GM12878 (cell line): Measurements from ENCODE around the gene SIDT2. TPM values are rescaled to one million over a fixed set of nuclear protein-coding genes. Genes with fewer than 3 reads are reported as not detected.

Experiments used
- polyA plus RNA-seq, 11 experiments: library from polyadenylated mRNA; depleted of rRNA in 4 of 11; unstranded in 6 of 11; stranded (reverse) in 5 of 11; fragments of >200 nt; fragmentation: Nextera tagmentation in 4 of 11; fragmentation: Illumina TruSeq in 1 of 11; extraction: Ambion mirVana in 4 of 11; extraction: Trizol in 1 of 11; gene quantifications; 1 replicate in 1 of 11; 2 replicates in 10 of 11; pipeline versions ENCODE4 v1.2.1 to v1.2.3, GENCODE V29; 2011 to 2016; ENCODE audit warnings: inconsistent platforms in 2 of 11, missing spikeins in 2 of 11, low read depth in 1 of 11
- total RNA-seq, 4 experiments: library from RNA; depleted of rRNA in 3 of 4; stranded (reverse); fragments of >200 nt in 3 of 4; fragmentation: Illumina TruSeq in 1 of 4; extraction: Trizol in 1 of 4; gene quantifications; 2 replicates each; pipeline versions ENCODE4 v1.2.1 to v1.2.3, GENCODE V29; 2013 to 2021

The SIDT2 gene
- total and polyA plus RNA-seq, 10 of the 15 experiments (the other 5 are each of a cell fraction or from before 2014, with no cell fraction given), result 4.9 to 23.9 (median 10.3) TPM

Other genes starting within 250 kb of the SIDT2 start
Only the 7 nearest of the 8 such genes appear.
- 13.2 and 15.6 TPM in 2 replicates for gene SIK3, start 80.3 kb upstream of the SIDT2 start, total RNA-seq (2014; rRNA removed)
- gene SIK3, start 80.3 kb upstream of the SIDT2 start, total RNA-seq (2014; rRNA removed; fragmentation: Illumina TruSeq; extraction: Trizol), result 10.7 and 12.1 TPM in 2 replicates
- gene SIK3, start 80.3 kb upstream of the SIDT2 start, total RNA-seq (2021), result 24.5 and 31.9 TPM in 2 replicates
- 10.4 and 11.4 TPM in 2 replicates for gene SIK3, start 80.3 kb upstream of the SIDT2 start, polyA plus RNA-seq (2011; rRNA removed)
- gene SIK3, start 80.3 kb upstream of the SIDT2 start, polyA plus RNA-seq (2014; fragmentation: Illumina TruSeq; extraction: Trizol), result 14.5 and 16.9 TPM in 2 replicates
- 1 to 10 TPM; 2.5 to 2.6 TPM for gene SIK3, start 80.3 kb upstream of the SIDT2 start, polyA plus RNA-seq (2014; fragmentation: Nextera tagmentation; extraction: Ambion mirVana)
- gene SIK3, start 80.3 kb upstream of the SIDT2 start, polyA plus RNA-seq (2014; rRNA removed), result 14.8 and 15.4 TPM in 2 replicates
- 10 to 100 TPM in 1 of 2 experiments, 1 to 10 TPM in 1; 2.5 to 10.8 TPM for gene SIK3, start 80.3 kb upstream of the SIDT2 start, polyA plus RNA-seq (2016; fragmentation: Nextera tagmentation; extraction: Ambion mirVana)
- 47.5 and 62.2 TPM in 2 replicates for gene PAFAH1B2, start 34.5 kb upstream of the SIDT2 start, total RNA-seq (2014; rRNA removed)
- 47.8 and 48.3 TPM in 2 replicates for gene PAFAH1B2, start 34.5 kb upstream of the SIDT2 start, total RNA-seq (2014; rRNA removed; fragmentation: Illumina TruSeq; extraction: Trizol)
- gene PAFAH1B2, start 34.5 kb upstream of the SIDT2 start, total RNA-seq (2021), result 49.3 and 49.6 TPM in 2 replicates
- gene PAFAH1B2, start 34.5 kb upstream of the SIDT2 start, polyA plus RNA-seq (2011; rRNA removed), result 32.1 and 36.1 TPM in 2 replicates
- 25.5 and 32.2 TPM in 2 replicates for gene PAFAH1B2, start 34.5 kb upstream of the SIDT2 start, polyA plus RNA-seq (2014; fragmentation: Illumina TruSeq; extraction: Trizol)
- gene PAFAH1B2, start 34.5 kb upstream of the SIDT2 start, polyA plus RNA-seq (2014; fragmentation: Nextera tagmentation; extraction: Ambion mirVana), result 10 to 100 TPM; 17.6 to 64.8 TPM
- 19.2 and 22.0 TPM in 2 replicates for gene PAFAH1B2, start 34.5 kb upstream of the SIDT2 start, polyA plus RNA-seq (2014; rRNA removed)
- gene PAFAH1B2, start 34.5 kb upstream of the SIDT2 start, polyA plus RNA-seq (2016; fragmentation: Nextera tagmentation; extraction: Ambion mirVana), result 10 to 100 TPM; 51.1 to 53.2 TPM
- 1.9 and 2.0 TPM in 2 replicates for gene TAGLN, start 20.6 kb downstream of the SIDT2 start, total RNA-seq (2014; rRNA removed)
- gene TAGLN, start 20.6 kb downstream of the SIDT2 start, total RNA-seq (2014; rRNA removed; fragmentation: Illumina TruSeq; extraction: Trizol), result 1.5 and 1.6 TPM in 2 replicates
- gene TAGLN, start 20.6 kb downstream of the SIDT2 start, total RNA-seq (2021), result 3.9 and 4.6 TPM in 2 replicates
- 3.5 and 3.9 TPM in 2 replicates for gene TAGLN, start 20.6 kb downstream of the SIDT2 start, polyA plus RNA-seq (2011; rRNA removed)
- 1.9 and 4.8 TPM in 2 replicates for gene TAGLN, start 20.6 kb downstream of the SIDT2 start, polyA plus RNA-seq (2014; fragmentation: Illumina TruSeq; extraction: Trizol)
- 1 to 10 TPM in 1 of 2 experiments, under 1 TPM in 1; 0.26 to 1.0 TPM for gene TAGLN, start 20.6 kb downstream of the SIDT2 start, polyA plus RNA-seq (2014; fragmentation: Nextera tagmentation; extraction: Ambion mirVana)
- 3.6 and 4.0 TPM in 2 replicates for gene TAGLN, start 20.6 kb downstream of the SIDT2 start, polyA plus RNA-seq (2014; rRNA removed)
- 1 to 10 TPM in 1 of 2 experiments, under 1 TPM in 1; 0.68 to 1.2 TPM for gene TAGLN, start 20.6 kb downstream of the SIDT2 start, polyA plus RNA-seq (2016; fragmentation: Nextera tagmentation; extraction: Ambion mirVana)
- 55.7 and 59.3 TPM in 2 replicates for gene PCSK7, start 53.3 kb downstream of the SIDT2 start, total RNA-seq (2014; rRNA removed)
- gene PCSK7, start 53.3 kb downstream of the SIDT2 start, total RNA-seq (2014; rRNA removed; fragmentation: Illumina TruSeq; extraction: Trizol), result 38.3 and 42.5 TPM in 2 replicates
- 69.8 and 81.5 TPM in 2 replicates for gene PCSK7, start 53.3 kb downstream of the SIDT2 start, total RNA-seq (2021)
- 29.5 and 45.9 TPM in 2 replicates for gene PCSK7, start 53.3 kb downstream of the SIDT2 start, polyA plus RNA-seq (2011; rRNA removed)
- 42.5 and 61.2 TPM in 2 replicates for gene PCSK7, start 53.3 kb downstream of the SIDT2 start, polyA plus RNA-seq (2014; fragmentation: Illumina TruSeq; extraction: Trizol)
- gene PCSK7, start 53.3 kb downstream of the SIDT2 start, polyA plus RNA-seq (2014; fragmentation: Nextera tagmentation; extraction: Ambion mirVana), result 1 to 10 TPM; 5.5 to 5.7 TPM
- 68.0 and 73.0 TPM in 2 replicates for gene PCSK7, start 53.3 kb downstream of the SIDT2 start, polyA plus RNA-seq (2014; rRNA removed)
- 10 to 100 TPM; 51.4 to 51.8 TPM for gene PCSK7, start 53.3 kb downstream of the SIDT2 start, polyA plus RNA-seq (2016; fragmentation: Nextera tagmentation; extraction: Ambion mirVana)
- gene RNF214, start 53.9 kb downstream of the SIDT2 start, total RNA-seq (2014; rRNA removed), result 6.0 and 7.0 TPM in 2 replicates
- gene RNF214, start 53.9 kb downstream of the SIDT2 start, total RNA-seq (2014; rRNA removed; fragmentation: Illumina TruSeq; extraction: Trizol), result 8.2 and 8.3 TPM in 2 replicates
- gene RNF214, start 53.9 kb downstream of the SIDT2 start, total RNA-seq (2021), result 15.2 and 16.8 TPM in 2 replicates
- gene RNF214, start 53.9 kb downstream of the SIDT2 start, polyA plus RNA-seq (2011; rRNA removed), result 10.0 and 12.7 TPM in 2 replicates
- gene RNF214, start 53.9 kb downstream of the SIDT2 start, polyA plus RNA-seq (2014; fragmentation: Illumina TruSeq; extraction: Trizol), result 13.8 and 19.9 TPM in 2 replicates
- 1 to 10 TPM; 4.8 to 6.2 TPM for gene RNF214, start 53.9 kb downstream of the SIDT2 start, polyA plus RNA-seq (2014; fragmentation: Nextera tagmentation; extraction: Ambion mirVana)
- 8.2 and 11.4 TPM in 2 replicates for gene RNF214, start 53.9 kb downstream of the SIDT2 start, polyA plus RNA-seq (2014; rRNA removed)
- 10 to 100 TPM; 12.8 to 15.3 TPM for gene RNF214, start 53.9 kb downstream of the SIDT2 start, polyA plus RNA-seq (2016; fragmentation: Nextera tagmentation; extraction: Ambion mirVana)
- gene BACE1-AS, start 112.6 kb downstream of the SIDT2 start, total RNA-seq (2014; rRNA removed), result 2.6 and 3.1 TPM in 2 replicates
- 3.0 and 3.3 TPM in 2 replicates for gene BACE1-AS, start 112.6 kb downstream of the SIDT2 start, total RNA-seq (2014; rRNA removed; fragmentation: Illumina TruSeq; extraction: Trizol)
- gene BACE1-AS, start 112.6 kb downstream of the SIDT2 start, total RNA-seq (2021), result 3.7 and 4.7 TPM in 2 replicates
- 2.5 and 4.1 TPM in 2 replicates for gene BACE1-AS, start 112.6 kb downstream of the SIDT2 start, polyA plus RNA-seq (2011; rRNA removed)
- gene BACE1-AS, start 112.6 kb downstream of the SIDT2 start, polyA plus RNA-seq (2014; fragmentation: Illumina TruSeq; extraction: Trizol), result 3.6 and 7.0 TPM in 2 replicates
- 1 to 10 TPM; 2.0 to 5.8 TPM for gene BACE1-AS, start 112.6 kb downstream of the SIDT2 start, polyA plus RNA-seq (2014; fragmentation: Nextera tagmentation; extraction: Ambion mirVana)
- gene BACE1-AS, start 112.6 kb downstream of the SIDT2 start, polyA plus RNA-seq (2014; rRNA removed), result 1.9 and 2.6 TPM in 2 replicates
- 1 to 10 TPM; 6.7 TPM for gene BACE1-AS, start 112.6 kb downstream of the SIDT2 start, polyA plus RNA-seq (2016; fragmentation: Nextera tagmentation; extraction: Ambion mirVana)
- gene BACE1, start 137.5 kb downstream of the SIDT2 start, total RNA-seq (2014; rRNA removed), result 0.44 and 0.56 TPM in 2 replicates
- gene BACE1, start 137.5 kb downstream of the SIDT2 start, total RNA-seq (2014; rRNA removed; fragmentation: Illumina TruSeq; extraction: Trizol), result 0.05 and 0.09 TPM in 2 replicates
- gene BACE1, start 137.5 kb downstream of the SIDT2 start, total RNA-seq (2021), result 0.29 and 0.62 TPM in 2 replicates
- gene BACE1, start 137.5 kb downstream of the SIDT2 start, polyA plus RNA-seq (2011; rRNA removed), result 1.1 and 1.6 TPM in 2 replicates
- gene BACE1, start 137.5 kb downstream of the SIDT2 start, polyA plus RNA-seq (2014; fragmentation: Illumina TruSeq; extraction: Trizol), result 0.05 and 0.10 TPM in 2 replicates
- under 1 TPM; 0.07 to 0.23 TPM for gene BACE1, start 137.5 kb downstream of the SIDT2 start, polyA plus RNA-seq (2014; fragmentation: Nextera tagmentation; extraction: Ambion mirVana)
- gene BACE1, start 137.5 kb downstream of the SIDT2 start, polyA plus RNA-seq (2014; rRNA removed), result 0.08 and 0.38 TPM in 2 replicates
- under 1 TPM; 0.26 to 0.86 TPM for gene BACE1, start 137.5 kb downstream of the SIDT2 start, polyA plus RNA-seq (2016; fragmentation: Nextera tagmentation; extraction: Ambion mirVana)